DMS53 treated with DMSO at 0.1 percent for 48 hours (cell line): ENCODE data around the gene SLC12A5.
A peak's percentile ranks its signal among the peaks of the same experiment; 100 is the strongest.
"Not testable (repeated sequence)": the region's sequence is repeated elsewhere in the genome, so short reads cannot be mapped to it uniquely, and the experiment has no call there.

ENCODE experiments used
- DNase-seq: peaks from one replicate; lab custom pipeline; 2025; ENCODE audit not compliant: unreplicated experiment; lab: John Stamatoyannopoulos, UW

SLC12A5 gene

DNA sequence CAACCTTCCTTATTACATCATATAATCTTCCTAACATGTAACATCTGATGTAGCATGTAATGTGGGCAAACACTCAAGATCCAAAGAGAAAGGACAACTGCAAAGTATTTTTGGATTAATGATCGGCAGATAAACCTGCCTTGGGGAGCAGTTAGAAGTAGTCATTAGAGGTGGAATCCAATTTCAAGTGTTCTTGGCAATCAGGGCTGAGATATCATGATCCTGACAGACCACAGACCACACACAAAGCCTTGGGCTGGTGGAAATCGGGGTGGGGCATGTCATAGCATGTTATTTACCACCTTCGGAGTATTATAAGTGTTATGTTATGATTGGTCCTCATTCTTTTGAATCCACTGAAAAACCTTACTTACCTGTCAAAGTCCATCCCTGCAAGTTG, 44.4 kb downstream of the SLC12A5 start:
- DNase-seq: no peak

DNA sequence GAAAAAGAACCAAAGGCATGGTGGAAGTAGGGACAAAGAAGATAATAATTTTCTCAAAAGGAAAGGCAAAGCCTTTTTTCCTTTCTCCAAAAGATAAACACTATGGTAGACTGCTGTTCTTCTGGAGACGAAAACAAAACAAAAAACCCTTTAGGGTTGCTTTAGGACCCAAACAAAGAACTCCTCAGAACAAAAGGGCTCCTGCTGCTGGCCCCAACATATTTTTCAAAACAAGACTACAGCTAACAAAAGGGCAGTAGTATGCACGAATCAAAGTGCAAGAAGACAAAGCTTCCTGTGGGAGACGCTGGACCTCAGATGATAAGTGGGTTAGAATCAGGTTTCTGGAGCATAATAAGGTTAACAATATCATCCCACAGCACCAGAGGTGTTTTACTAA, 45.0 kb downstream of the SLC12A5 start:
- DNase-seq: no peak

- DNase-seq: no peak
These were observed 47.8 kb downstream of the SLC12A5 start for GRCh38 chr20:46076806-46077205.

DNA sequence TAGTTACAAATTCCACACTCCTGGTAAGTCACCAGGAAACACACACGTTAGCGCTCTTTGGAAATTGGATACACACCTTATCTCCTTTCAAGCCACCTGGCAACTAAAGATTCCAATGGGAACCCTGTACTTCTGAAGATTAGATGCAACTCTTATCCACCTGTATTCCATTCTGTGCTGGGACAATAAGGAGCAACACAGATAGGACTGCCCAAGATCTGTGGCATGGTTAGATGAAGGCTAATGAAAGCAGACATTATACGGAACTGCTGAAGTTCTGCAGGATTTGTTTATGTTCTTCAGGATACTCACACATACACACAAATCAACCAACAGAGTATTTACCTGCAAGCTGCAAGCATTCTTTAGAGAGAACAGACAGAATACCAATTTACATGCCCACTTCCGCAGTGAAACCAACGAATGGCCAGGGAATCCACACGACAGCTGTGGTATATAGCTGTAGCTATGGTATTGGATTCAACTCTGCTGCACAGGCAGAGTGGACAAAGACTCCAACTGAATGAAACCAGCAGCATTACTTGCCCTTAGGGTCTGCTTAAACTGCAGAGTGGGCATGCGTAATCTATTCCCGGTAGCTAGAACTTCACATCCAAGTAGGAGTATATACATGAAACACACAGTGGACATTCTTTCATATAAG, 48.8 kb downstream of the SLC12A5 start:
- no peak for DNase-seq

- no peak for DNase-seq
These were observed 49.9 kb downstream of the SLC12A5 start for GRCh38 chr20:46078954-46079353.

DNA sequence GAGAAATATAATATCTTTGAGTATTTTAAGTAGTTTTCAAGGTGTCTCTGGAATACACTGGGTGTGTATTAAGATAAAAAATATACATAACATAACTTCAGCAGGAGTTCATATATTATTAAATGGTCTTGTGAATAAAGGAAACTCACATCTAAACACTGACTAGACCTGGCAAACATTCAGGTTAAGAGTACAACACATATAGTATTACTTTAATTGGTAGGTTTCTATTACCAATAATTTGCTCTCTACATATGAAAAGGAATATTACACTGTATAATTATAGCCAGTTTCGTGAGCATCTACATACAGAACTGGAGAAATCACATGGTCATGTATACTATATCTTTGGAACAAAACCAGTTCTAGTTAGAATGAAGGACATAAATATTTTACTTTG, 52.1 kb downstream of the SLC12A5 start:
- no peak for DNase-seq

DNA sequence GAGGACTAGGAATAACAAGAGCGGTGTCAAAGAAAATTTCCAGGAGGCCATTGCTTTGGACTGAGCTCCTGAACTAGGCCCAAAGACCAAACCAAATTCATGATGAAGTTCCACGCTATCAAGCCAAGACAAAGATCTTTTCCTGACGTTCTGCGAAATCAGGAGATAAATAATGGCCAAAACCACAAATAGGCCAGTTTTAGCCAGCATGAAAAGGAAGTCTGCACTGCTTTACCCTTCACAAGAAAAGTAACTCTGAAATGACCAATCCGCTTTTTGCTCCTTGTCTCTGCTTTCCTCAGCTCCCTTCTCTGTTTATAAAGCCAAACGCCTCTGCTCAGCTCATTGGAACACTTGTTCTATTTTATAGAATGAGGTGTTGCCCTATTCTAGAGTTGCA, 54.1 kb downstream of the SLC12A5 start:
- no peak for DNase-seq

GRCh38 chr20:46083531-46084061, 54.6 kb downstream of the SLC12A5 start:
- DNase-seq: no peak

DNA sequence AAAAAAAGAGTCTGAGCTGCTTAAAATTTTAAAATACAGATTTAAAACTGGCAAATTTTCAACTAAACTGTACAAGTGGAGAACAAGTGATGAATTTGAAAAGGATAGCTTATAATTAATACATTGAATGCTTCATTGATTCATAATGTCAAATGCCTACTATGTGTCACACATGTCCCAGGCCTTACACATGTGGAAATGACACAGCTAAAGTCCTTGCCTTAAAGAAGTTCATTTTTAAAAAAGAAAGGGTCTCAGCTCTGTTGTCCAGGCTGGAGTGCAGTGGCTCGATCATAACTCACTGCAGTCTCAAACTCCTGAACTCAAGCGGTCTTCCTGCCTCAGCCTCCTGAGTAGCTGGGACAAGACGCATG, 55.8 kb downstream of the SLC12A5 start:
- DNase-seq: no peak

DNA sequence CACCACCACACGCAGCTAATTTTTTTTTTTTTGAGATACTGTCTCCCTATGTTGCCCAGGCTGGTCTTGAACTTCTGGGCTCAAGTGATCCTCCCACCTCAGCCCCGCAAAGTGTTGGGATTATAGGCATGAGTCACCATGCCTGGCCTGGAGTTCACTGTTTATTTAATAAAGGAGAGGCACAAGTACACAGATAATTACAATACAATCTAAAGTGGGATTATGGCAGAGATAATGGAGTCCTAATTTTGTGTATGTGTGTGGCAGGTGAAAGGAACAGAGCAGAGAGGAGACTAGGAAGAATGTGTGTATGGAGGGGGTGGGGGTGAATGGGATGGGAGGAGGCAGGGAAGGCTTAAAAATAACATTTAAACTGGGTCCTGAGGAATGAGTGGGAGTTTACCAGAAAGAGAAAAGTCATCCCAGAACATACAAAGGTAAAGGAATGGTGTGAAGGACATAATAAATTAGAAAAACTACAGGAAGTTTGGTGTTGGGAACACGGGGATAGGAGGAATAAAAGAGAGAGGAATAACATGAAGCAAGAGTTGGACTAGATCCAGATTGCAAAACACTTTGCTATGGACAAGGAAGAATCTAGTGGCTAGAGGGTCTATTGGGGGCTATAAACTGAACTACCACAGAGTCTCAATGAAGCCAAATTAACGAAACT, 56.3 kb downstream of the SLC12A5 start:
- DNase-seq: peak; percentile 71

DNA sequence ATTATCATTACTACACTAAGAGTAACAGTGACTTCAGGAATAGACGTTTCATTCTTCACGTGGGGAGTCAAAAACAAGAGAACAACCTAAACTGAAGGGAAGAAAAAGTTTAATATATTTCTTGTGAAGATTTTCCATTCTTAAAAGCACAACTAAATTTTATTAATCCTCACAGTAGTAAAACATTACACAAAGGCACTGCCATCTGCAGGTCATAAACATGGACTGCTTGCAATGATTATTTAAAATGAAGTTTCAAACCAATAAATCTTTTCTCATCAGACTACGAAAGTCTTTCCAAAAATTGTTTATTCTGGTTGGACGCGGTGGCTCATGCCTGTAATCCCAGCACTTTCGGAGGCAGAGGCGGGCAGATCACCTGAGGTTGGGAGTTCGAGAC, 58.1 kb downstream of the SLC12A5 start:
- no peak for DNase-seq

- no peak for DNase-seq
These were observed 59.6 kb downstream of the SLC12A5 start for GRCh38 chr20:46088409-46089166.

GRCh38 chr20:46089167-46089416, 60.1 kb downstream of the SLC12A5 start:
- DNase-seq: peak; percentile 58

GRCh38 chr20:46089417-46090388, 60.7 kb downstream of the SLC12A5 start, which contains the start of gene NCOA5:
NCOA5 (minus strand) TSS chr20:46089962; CDS start chr20:46079424, 10,538 bp downstream.
- peak; percentile 93 for DNase-seq

- not testable (repeated sequence) for DNase-seq
These were observed 62.9 kb downstream of the SLC12A5 start for GRCh38 chr20:46091622-46092535.

DNA sequence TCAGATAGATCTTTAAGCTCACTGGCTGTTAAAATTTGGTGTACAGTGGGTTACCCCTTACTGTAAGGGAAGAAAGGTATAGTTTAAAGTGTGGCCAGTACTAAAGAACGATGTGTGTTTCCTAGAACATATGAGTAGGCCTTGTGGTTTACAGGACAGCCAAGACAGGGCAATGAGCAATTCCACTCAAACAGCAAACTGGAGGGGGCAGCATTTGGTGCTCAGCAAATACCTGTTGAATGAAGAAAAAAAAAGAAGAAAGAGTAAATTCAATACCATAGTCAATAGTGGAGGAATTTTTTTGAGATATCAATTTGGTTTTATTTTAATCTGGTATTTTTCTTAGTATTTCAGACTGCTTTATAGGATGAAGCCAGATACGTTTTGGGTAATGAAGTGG, 64.5 kb downstream of the SLC12A5 start:
- DNase-seq: no peak

- DNase-seq: no peak
These were observed 70.7 kb downstream of the SLC12A5 start for GRCh38 chr20:46099491-46100287.

- not testable (repeated sequence) for DNase-seq
These were observed 71.4 kb downstream of the SLC12A5 start for GRCh38 chr20:46100444-46100843.

DNA sequence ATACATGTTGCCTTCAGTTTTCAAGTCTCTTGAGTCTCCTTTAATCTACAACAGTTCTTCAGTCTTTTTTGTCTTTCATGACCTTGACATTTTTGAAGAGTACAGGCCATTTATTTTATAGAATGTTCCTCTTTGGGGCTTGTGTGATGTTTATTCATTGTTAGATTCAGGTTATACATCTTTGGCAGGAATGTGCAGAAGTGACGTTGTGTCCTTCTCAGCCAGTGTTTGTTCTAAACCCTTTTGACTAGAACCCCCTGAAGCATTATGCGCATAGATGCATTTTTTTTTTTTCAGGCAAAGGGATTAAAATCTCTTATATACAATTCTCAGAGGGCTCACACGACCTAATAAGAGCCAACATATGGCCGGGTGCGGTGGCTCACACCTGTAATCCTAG, 72.0 kb downstream of the SLC12A5 start:
- no peak for DNase-seq
